Neutrophil (primary cell): ENCODE data around the gene ANXA2.

Experiments
- H3K27ac ChIP-seq: fragments of 200-600 bp; sonication (generic); 2 replicates; pipeline ENCODE4 v1.5.1; 2016; ENCODE audit warnings: mild to moderate bottlenecking, moderate library complexity
- H3K27me3 ChIP-seq: fragments of 200-600 bp; sonication (generic); 2 replicates; pipeline ENCODE4 v1.6.0; 2016; ENCODE audit warnings: mild to moderate bottlenecking
- H3K36me3 ChIP-seq: fragments of 200-600 bp; sonication (generic); 2 replicates; pipeline ENCODE4 v1.5.1; 2017
- H3K4me1 ChIP-seq, 2 experiments: fragments of 200-600 bp in 1 of 2; sonication (generic) in 1 of 2; 1 replicate in 1 of 2; 2 replicates in 1 of 2; pipeline versions ENCODE4 v1.5.1 to v1.6.1; 2013 to 2016; ENCODE audit warnings: low read depth in 1 of 2, low read length in 1 of 2, mild to moderate bottlenecking in 1 of 2, moderate library complexity in 1 of 2; ENCODE audit not compliant: control insufficient read depth in 1 of 2, insufficient read depth in 1 of 2
- H3K4me3 ChIP-seq, 2 experiments: fragments of 200-600 bp in 1 of 2; sonication (generic) in 1 of 2; 1 replicate in 1 of 2; 2 replicates in 1 of 2; pipeline ENCODE4 v1.5.1; 2013 to 2016; ENCODE audit warnings: low read depth in 1 of 2, low read length in 1 of 2, mild to moderate bottlenecking in 1 of 2, moderate library complexity in 1 of 2
- H3K9me3 ChIP-seq: fragments of 200-600 bp; sonication (generic); 2 replicates; pipeline ENCODE4 v1.5.1; 2016
- CTCF ChIP-seq: fragments of 200-600 bp; sonication (generic); IDR thresholded peaks from 2 replicates; pipeline ENCODE4 v1.5.1; 2016; ENCODE audit warnings: antibody characterized with exemption

The ANXA2 gene

GRCh38 chr15:60390871-60391501, 6.8 kb downstream of the ANXA2 start:
- Histone ChIP-seq H3K27ac (no peak overlapping the region), H3K4me1 (no peaks in the 10 kb centered on the region), H3K27me3 (peaks cover 82% of the 10 kb centered on the region), H3K36me3 (no peaks in the 10 kb centered on the region), H3K9me3 (no peaks in the 10 kb centered on the region), H3K4me3 (no peak overlapping the region)
- TF ChIP-seq CTCF = no peak

GRCh38 chr15:60390231-60390630, 7.6 kb downstream of the ANXA2 start:
- Histone ChIP-seq H3K36me3 (no peaks in the 10 kb centered on the region), H3K9me3 (no peaks in the 10 kb centered on the region), H3K27me3 (peaks cover 81% of the 10 kb centered on the region), H3K27ac (no peak overlapping the region), H3K4me3 (no peak overlapping the region), H3K4me1 (no peaks in the 10 kb centered on the region)
- no peak for TF ChIP-seq CTCF

- Histone ChIP-seq H3K9me3 (no peaks in the 10 kb centered on the region), H3K4me1 (no peaks in the 10 kb centered on the region), H3K27me3 (peaks cover 73% of the 10 kb centered on the region), H3K27ac (no peak overlapping the region), H3K4me3 (no peak overlapping the region), H3K36me3 (no peaks in the 10 kb centered on the region)
- TF ChIP-seq CTCF = no peak
Observed at GRCh38 chr15:60389261-60390077, 8.3 kb downstream of the ANXA2 start.

- H3K27me3 ChIP-seq = peaks cover 59% of the 10 kb centered on the region
- H3K36me3 ChIP-seq = no peaks in the 10 kb centered on the region
- no peaks in the 10 kb centered on the region for H3K4me1 ChIP-seq
- no peaks in the 10 kb centered on the region for H3K9me3 ChIP-seq
- TF ChIP-seq CTCF = no peak
- H3K4me3 ChIP-seq = no peak overlapping the region
- H3K27ac ChIP-seq = no peak overlapping the region
Observed at GRCh38 chr15:60387321-60387720, 10.5 kb downstream of the ANXA2 start.

GRCh38 chr15:60386615-60387014, 11.2 kb downstream of the ANXA2 start:
- Histone ChIP-seq H3K9me3 (no peaks in the 10 kb centered on the region), H3K4me3 (no peak overlapping the region), H3K36me3 (no peaks in the 10 kb centered on the region), H3K27ac (no peak overlapping the region), H3K4me1 (no peaks in the 10 kb centered on the region), H3K27me3 (peaks cover 52% of the 10 kb centered on the region)
- no peak for TF ChIP-seq CTCF
